HG02852 (cell line): ENCODE data around the gene SLC16A7.

Experiments
- ATAC-seq: cut with Tn5 transposase; IDR thresholded peaks from one replicate; pipeline ENCODE4 v1.9.1; 2021; ENCODE audit warnings: mild to moderate bottlenecking, moderate library complexity; ENCODE audit not compliant: unreplicated experiment

SLC16A7 gene

GRCh38 chr12:59665701-59666100 is 69.9 kb downstream of the SLC16A7 start:
- no peak for ATAC-seq

- ATAC-seq: no peak
These were observed 72.8 kb downstream of the SLC16A7 start for GRCh38 chr12:59668674-59669073.

DNA sequence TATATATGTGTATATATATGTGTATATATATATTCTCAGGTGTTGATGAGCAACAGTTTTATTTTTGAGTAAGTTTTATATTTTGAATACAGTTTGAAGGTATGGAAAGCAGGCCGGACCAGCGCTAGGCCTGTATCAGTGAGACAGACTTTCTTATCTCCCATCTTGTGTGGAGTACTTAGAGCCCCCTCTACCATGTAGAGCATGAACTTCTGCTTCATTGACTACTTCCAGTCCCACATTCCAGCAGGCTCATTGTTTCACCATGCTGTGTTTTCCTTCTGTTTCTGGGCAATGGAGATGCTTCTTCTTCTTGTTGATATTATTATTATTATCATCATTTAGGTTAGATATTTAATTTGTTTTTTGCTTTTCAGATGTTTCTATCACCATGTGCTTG is 76.4 kb downstream of the SLC16A7 start:
- no peak for ATAC-seq

DNA sequence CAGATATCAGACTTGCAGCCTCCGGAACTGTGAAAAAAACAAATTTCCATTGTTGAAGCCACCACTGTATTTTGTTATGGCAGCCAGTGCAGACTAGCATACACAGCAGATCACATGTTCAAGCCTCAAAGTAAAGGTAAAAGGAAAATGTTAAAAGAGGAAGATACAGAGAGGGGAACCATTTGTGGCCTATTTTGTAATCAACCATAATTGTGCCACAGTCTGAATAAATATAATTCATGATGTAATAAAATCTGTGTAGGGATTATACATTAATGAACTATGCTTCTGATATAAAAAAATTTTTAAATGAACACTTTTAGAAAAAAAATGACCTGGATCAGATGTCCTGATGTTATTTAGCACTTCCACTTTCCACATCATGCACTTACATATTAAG is 79.6 kb downstream of the SLC16A7 start:
- ATAC-seq: no peak

GRCh38 chr12:59677857-59678256 is 82.0 kb downstream of the SLC16A7 start:
- ATAC-seq: no peak

DNA sequence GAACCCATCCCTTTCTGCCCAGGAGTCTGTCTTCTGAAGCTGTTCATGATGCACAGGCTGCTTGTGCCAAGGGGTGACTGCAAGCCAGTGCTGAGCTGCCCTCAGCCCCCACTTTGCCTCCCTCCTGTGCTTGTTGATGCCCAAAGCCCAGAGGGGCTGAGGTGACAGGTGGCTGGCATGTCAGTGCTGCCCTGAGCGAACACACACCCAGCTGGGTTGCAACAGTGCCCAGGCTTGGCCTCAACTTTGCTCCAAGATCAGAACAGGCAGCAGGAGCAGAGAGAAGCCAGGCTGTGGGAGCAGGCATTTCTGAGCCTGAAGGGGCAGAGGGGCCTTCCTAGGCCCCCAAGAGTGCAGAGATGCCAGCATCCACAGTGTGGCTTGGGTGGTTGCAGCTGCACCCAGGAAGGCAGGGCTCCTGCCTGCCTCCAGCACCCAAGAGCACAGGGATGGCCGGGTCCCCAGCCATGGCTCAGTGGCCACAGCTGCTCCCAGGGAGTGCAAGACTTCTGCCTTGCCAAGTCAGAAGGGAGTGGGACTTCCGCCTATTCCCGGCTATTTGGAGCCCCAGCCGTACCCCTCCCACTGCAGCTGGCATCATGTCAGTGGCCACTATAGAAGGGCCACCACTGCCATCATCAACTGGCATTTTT is 83.1 kb downstream of the SLC16A7 start:
- no peak for ATAC-seq

- ATAC-seq: no peak
These were observed 93.9 kb downstream of the SLC16A7 start for GRCh38 chr12:59689776-59690175.

DNA sequence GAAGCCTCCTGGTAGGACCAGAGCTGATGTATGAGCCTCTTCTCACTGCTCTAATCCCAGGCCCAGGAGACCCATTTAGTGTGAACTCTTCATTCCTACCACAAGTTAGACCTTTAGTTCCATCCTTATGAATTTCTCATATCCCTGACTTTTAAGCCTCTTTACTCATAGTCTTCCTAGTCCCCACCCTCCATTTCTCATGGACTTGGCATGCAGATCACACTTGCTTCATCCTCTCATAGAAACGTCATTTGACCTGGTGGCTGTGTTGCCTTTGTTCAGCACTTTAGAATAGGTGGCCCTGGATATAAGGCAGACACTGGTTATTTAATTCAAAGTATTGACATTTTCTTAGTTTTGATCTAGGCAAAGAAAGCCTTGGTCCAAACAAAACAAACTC is 99.5 kb downstream of the SLC16A7 start:
- no peak for ATAC-seq

DNA sequence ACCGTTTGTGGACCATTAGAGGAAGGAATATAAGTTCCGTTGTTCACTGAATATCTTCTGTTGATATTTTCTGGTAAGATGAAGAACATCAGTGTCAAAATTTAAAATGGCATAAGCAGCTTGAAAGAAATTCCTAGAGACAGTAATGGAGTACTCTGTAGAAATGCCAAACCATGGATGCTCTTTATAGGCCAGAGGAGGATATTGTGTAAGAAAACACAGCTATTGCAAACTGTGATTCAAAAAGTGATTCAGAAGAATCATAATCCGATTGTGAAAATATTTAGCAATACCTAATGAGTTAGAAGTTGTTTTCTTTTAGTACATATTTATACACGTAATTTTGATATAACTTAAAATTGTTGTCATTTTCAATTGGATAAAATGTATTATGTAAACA is 102.8 kb downstream of the SLC16A7 start:
- ATAC-seq: no peak

DNA sequence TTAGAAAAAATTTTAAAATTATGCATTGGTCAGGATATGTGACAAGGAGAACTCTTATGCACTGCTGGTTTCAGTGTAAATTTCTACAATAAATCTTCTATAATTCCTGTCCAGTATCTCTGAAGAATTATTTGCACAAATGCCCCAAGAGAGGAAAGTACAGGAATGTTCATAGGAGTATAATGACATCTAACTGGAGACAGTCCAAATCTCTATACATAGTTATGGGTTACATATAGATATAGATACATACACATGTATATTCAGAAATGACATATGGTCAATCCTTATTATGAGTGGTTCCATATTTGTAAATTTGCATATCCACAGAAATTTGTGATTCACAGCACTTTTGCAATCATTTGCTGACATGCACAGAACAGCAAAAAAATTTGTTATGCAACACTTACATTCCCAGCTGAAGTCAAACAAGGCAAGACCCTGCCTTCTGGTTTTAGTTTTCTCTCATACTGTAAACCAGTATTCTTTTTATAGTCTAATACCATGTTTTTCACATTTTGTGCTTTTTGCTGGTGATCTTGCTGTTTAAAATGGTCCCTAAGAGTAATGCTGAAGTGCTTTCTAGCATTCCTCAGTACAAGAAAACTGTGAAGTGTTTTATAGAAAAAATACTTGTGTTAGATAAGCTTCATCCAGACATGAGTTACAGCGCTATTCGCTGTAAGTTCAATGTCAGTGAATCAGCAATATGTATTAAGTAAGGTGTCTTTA is 103.8 kb downstream of the SLC16A7 start:
- ATAC-seq: no peak

DNA sequence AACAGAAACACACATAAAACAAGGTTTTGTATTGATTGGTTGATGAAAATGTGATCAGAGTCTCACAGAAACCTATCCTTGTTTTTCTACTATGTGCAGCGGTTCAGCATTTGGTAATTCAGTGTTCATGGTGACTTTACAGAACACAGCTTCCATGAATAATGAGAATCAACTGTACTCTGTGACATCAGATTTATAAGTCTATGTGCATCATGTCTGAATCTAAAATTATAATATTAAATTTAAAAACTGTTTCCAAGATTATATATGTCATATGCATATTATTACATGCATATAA is 104.3 kb downstream of the SLC16A7 start:
- ATAC-seq: no peak

DNA sequence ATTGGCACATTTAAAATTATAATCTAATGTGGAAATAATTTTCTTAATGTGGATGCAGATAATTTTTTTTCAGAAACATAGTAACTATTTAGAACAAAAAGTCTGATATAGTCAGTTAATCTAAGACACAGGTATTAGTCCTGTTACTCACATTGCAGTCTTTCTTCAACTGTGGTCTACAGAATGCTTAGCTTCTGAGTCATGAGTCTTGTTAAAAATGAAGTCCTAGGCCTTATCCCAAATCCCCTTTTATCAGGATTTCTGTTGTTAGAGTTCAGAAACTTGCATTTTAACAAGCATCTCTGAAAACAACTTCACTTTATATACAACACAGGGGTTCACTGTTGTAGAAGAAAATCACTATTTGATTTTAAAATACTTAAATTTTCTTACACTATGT is 112.2 kb downstream of the SLC16A7 start:
- ATAC-seq: no peak

DNA sequence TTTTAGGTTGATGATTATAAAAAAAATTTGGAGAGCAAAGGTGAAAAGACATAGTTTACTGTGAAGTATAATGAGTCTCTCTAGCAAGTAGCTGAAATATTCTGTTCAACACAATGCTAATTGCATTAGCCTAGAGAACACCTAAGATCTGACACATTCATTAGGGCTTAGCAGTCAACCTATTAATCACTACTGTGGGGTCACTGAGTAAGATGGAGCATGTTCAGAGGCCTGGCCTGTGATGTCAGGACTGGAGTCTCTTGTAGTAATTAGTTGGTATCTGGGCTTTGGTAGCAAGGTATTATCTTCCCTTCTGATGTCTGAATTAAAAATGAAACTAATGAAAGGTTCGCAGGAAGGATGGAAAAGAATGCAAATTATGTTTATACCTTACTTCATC is 112.7 kb downstream of the SLC16A7 start:
- ATAC-seq: no peak

- ATAC-seq: no peak
These were observed 114.3 kb downstream of the SLC16A7 start for GRCh38 chr12:59710004-59710628.

DNA sequence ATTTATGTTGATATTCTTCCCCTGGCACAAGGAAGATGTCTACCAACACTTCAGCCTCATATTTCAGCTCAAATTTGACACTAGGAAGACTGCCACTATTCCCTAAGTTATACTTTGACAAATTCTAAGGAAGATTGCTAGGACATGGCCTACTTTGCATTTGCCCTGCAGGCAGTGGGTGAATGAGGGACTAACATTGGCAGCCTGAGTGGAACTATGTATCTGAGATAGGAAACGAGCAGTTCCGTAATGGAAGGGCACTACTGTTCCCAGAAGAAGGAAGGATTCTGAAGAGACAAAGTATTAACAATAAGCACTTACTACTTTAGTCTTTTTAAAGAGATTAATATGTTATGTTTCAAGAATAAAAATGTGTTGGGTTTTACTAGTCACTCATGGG is 115.1 kb downstream of the SLC16A7 start:
- no peak for ATAC-seq

- ATAC-seq: no peak
These were observed 119.6 kb downstream of the SLC16A7 start for GRCh38 chr12:59715434-59715833.

DNA sequence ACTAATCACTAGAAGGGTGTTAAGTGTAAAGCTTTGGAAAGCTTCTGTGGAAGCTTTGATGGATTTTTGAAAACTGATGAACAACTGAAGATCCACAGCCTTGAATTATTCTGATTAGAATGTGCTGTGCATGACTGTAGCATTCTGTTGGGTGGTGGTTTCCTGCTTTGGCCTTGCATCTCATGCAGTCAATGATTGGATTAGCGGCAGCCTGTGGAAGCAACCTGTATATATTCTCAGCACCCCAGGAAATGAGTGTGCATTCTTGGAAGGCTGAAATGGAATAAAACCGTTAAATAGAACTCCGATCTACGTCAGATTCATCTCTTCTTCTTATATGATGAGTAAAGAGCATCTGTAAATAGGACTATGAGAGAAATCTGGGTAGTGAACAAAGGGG is 120.2 kb downstream of the SLC16A7 start:
- ATAC-seq: no peak

DNA sequence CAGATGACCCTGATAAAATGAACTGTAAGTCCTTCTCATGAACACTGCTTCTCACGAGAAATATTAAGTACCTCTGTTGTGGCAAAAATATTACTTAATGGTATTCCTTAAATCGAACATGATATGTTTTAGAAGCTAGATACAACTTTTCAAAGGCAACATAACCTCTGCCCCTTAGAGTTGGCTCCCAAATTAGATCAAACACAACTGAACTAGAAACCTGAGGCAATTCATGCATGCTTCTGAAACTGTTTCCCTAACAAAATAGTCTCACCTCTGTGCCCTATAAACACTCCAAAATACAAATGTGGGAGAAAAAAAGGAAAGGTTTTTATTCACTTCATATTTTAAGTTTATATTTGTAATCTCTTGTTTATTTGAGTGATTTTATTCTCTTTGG is 121.6 kb downstream of the SLC16A7 start:
- ATAC-seq: no peak

DNA sequence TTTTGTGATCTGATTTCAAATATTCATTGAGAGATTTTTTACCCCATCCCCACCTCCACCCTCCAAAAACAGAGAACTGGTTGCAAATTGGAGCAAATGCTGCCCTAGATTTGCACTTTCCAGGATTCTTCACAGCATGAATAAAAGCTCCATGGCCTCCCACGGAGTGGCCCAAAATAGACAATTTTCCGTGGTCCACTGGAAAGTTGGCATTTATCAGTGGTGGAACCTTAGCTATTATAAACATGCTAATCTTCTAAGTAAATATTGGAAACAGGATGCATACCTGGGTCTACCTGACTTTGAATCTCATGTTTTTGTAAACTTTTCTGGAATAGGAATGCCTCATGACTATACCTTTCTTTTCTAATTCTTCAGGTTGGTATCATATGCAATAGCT is 123.9 kb downstream of the SLC16A7 start:
- no peak for ATAC-seq

DNA sequence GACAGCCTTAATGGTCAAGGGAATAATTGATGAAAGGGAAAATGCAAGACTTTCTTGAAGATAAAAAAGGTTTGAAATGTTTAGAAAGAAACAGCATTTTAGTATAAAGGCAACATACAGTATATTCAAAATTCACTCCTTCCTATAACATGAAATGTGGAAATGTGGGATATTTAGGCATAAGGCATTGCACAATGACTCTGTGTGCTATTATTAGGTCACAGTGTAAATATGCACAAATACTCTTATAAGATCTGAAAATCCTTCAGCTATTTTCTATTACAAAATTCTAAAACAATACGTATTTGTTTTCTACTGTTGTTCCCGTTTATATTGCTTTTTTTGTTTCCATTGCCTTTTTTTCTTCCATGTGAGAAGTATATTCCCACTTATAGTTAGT is 127.7 kb downstream of the SLC16A7 start:
- ATAC-seq: no peak

- no peak for ATAC-seq
These were observed 128.3 kb downstream of the SLC16A7 start for GRCh38 chr12:59724011-59724695.

GRCh38 chr12:59733200-59733599 is 137.4 kb downstream of the SLC16A7 start:
- ATAC-seq: no peak
